ENCODE measurements around the gene C1orf35.

C1orf35 gene

DNA sequence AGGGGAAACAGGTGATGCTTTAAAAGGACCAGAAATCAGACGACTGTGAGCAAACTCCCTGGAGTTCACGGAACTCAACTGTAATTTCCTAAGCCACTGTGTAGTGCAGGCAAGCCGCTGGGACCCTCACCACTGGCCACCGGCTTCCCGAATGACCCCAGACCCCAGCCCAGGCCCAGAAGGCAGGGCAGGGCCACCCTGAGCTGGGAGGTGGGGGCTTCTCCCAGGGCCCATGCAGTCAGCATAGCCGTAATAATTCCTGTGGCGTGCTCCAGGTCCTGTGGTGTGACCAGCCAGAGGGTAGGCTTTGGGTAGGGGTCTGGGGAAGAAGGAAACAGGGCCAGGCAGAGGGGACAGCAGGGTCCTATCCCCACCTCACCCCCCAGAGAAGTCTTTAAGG is 24.1 kb downstream of the C1orf35 start:
- H3K4me3 ChIP-seq (replicated peaks in 1 of 2; ENCODE audit: low read depth in 2 of 2, low read length in 2 of 2): no peak overlapping the region
- DNase-seq (ENCODE audit: low read depth in 2 of 2): no peak
- TF ChIP-seq, protein P1, sequence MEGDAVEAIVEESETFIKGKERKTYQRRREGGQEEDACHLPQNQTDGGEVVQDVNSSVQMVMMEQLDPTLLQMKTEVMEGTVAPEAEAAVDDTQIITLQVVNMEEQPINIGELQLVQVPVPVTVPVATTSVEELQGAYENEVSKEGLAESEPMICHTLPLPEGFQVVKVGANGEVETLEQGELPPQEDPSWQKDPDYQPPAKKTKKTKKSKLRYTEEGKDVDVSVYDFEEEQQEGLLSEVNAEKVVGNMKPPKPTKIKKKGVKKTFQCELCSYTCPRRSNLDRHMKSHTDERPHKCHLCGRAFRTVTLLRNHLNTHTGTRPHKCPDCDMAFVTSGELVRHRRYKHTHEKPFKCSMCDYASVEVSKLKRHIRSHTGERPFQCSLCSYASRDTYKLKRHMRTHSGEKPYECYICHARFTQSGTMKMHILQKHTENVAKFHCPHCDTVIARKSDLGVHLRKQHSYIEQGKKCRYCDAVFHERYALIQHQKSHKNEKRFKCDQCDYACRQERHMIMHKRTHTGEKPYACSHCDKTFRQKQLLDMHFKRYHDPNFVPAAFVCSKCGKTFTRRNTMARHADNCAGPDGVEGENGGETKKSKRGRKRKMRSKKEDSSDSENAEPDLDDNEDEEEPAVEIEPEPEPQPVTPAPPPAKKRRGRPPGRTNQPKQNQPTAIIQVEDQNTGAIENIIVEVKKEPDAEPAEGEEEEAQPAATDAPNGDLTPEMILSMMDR (IDR thresholded peaks at IDR 0.05; ENCODE audit: low read depth, low read length): no peak

DNA sequence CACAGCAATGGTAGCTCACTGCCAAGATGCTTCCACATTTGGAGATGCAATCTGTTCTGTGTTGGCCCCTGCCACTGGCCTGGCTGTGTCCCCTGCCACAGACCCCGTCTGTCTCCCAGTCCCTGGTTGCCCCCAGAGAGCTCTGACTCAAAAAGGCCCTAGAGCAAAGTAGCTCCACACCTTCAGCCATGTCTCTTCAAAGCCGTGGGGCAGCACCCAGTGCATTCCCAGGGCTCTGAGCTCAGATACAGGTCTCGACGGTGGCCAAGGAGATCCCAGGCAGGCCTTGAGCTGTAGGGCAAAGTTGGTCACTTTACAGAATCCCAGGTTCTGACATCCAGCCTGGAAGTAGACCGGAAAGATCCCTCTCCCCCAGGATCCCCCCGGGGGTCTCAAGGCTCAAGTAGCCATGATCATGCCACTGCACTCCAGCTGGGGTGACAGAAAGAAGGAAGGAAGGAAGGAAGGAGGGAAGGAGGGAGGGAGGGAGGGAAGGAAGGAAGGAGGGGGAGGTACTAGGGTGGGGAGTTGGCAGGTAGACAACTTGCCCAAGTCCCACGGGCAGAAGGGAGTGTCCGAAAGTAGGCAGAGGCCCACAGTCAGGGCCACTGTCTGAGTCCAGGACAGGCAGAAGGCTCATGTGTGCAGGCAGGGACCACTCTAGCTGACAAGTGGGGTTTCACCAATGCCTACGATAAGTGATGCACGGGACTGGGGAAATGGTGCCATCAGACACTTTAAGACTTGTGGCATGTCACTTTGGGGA is 25.4 kb downstream of the C1orf35 start:
- TF ChIP-seq, protein P1 (IDR thresholded peaks at IDR 0.05; ENCODE audit: low read depth, low read length): no peak
- H3K4me3 ChIP-seq (replicated peaks in 1 of 2; ENCODE audit: low read depth in 2 of 2, low read length in 2 of 2): no peak overlapping the region
- no peak for DNase-seq (ENCODE audit: low read depth in 2 of 2)

DNA sequence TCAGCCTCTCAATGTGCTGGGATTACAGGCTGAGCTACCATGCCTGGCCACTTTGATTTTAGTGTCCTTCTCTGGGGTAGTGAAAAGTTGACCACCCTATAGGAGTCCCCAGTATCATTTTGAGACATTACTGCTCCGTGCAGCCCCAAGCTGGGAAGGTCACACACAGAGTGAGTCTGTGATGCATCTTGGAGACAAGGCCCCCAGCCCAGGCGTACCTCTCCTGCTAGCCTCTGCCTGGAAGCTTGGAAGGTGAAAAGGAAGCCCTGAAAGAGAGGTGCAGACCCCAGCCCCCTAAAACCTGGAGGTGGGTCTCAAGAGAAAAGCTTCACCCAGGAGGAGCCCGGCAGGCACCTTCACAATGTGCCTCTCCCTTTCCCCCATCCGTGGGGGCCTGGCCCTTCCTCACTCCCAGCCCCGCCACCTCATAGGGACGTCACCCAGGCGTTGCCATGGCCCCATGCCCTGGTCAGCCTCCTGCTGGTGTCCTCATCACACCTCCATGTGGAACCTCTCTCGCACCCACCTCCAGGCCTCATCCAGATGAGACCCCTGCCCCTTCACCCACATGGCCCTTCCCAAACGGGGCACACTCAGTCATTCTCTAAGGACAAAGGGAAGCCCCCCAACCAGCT is 26.2 kb downstream of the C1orf35 start:
- DNase-seq (ENCODE audit: low read depth in 2 of 2): no peak
- TF ChIP-seq, protein P1 (IDR thresholded peaks at IDR 0.05; ENCODE audit: low read depth, low read length): no peak
- H3K4me3 ChIP-seq (replicated peaks in 1 of 2; ENCODE audit: low read depth in 2 of 2, low read length in 2 of 2): no peak overlapping the region

DNA sequence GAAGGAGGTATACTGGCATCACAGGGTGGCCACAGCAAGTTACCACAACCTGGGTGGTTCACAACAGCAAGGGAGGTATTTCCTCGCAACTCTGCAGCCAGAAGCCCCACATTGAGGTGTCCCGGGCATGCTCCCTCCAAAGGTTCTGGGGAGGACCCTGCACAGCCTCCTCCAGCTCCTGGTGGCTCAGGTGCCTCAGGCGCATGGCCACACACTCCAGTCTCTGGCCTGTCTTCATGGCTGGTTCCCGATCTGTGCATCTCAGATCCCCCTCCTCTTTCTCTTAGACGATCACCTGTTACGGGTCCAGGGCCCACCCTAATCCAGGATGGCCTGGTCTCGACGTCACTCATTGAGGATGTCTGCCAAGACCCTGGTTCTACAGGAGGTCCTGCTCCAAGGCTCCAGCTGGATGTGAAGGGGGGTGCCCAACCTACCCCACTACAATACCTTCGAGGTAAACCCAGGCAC is 27.3 kb downstream of the C1orf35 start:
- TF ChIP-seq, protein P1 (IDR thresholded peaks at IDR 0.05; ENCODE audit: low read depth, low read length): no peak
- no peak for DNase-seq (ENCODE audit: low read depth in 2 of 2)
- H3K4me3 ChIP-seq (replicated peaks in 1 of 2; ENCODE audit: low read depth in 2 of 2, low read length in 2 of 2): no peak overlapping the region

DNA sequence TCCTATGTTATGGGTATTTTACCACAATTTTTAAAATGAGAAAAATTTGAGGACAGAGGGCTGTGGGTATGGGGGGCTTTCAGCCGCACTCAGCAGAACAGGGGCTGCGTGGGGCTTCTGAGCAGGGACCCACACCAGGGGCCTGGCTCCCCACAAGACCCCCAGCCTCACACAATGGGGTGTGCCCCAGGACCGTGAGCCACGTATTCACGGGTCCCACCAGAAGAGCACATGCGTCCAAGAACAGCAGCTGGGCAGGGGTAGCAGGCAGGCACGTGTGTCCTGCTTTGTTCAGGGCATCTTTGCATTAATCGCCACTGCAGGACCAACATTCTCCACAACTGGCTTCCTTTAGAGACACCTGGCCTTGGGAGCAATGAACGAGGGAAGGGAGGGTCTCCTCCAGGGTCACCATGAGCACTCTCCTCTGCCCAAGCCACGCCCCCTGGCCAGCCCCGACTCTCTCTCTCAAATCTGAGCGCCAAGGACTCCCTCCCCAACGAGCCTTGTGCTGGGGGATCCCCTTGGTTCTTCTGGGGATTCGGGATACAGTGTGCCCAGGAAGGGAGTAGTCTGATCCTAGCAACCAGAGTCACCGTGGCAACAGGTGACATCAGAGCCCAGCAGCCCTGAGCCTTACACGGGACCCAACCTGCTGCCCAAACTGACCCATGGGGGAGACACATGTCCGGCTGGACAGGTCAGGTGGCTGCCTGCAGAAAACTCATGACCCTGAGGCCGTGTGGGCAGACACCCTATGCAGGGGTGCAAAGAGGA is 28.0 kb downstream of the C1orf35 start:
- DNase-seq (ENCODE audit: low read depth in 2 of 2): no peak
- TF ChIP-seq, protein P1 (IDR thresholded peaks at IDR 0.05; ENCODE audit: low read depth, low read length): no peak
- H3K4me3 ChIP-seq (replicated peaks in 1 of 2; ENCODE audit: low read depth in 2 of 2, low read length in 2 of 2): no peak overlapping the region

DNA sequence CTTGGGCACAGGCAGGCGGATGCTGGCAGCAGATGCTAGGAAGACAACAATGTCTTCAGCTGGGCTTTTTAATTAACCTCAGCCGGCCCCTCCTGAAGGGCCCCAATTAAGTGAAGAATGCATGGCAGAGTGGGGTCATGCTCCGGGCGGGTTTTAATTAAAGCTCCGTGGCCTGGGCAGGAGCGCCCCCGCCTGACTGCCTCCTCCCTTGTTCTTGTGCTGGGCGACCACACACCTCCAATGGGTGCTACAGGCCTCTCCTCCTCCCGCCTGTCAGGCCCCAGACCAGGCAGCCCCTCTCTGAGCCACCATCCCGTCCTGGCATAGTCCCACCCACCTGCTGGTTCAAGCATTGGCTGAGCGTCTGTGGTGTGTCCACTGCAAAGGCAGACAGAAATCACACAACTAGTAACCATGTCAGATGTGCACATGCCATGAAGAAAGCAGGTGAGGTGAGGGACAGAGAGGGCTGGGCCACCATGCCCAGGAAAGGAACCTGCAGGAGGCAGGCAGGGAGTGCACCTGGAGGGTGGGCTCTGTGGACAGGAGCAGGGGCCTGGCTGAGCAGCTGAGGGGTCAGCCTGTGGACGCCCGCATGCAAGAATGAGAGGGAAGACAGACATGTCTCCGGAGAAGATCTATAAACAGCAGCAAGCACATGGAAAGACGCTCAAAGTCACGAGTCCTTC is 29.1 kb downstream of the C1orf35 start:
- TF ChIP-seq, protein P1 (IDR thresholded peaks at IDR 0.05; ENCODE audit: low read depth, low read length): peak; percentile 37
- no peak overlapping the region for H3K4me3 ChIP-seq (replicated peaks in 1 of 2; ENCODE audit: low read depth in 2 of 2, low read length in 2 of 2)
- DNase-seq (ENCODE audit: low read depth in 2 of 2): peak; percentile 18 to 27
